Upper lobe of right lung (tissue), 1 donor: ENCODE measurements around the gene CYP4F2. TPM values are rescaled to one million over a fixed set of nuclear protein-coding genes. Genes with fewer than 3 reads are reported as not detected.
A peak's percentile ranks its signal among the peaks of the same experiment; 100 is the strongest.
"Not testable (repeated sequence)": the region's sequence is repeated elsewhere in the genome, so short reads cannot be mapped to it uniquely, and the experiment has no call there.

Experiments used
- ATAC-seq: fragments of 200-7000 bp; cut with Tn5 transposase; one replicate; pipeline ENCODE4 v1.9.1; 2020; ENCODE audit warnings: mild to moderate bottlenecking, moderate library complexity
- DNase-seq: peaks from one replicate; pipeline ENCODE4 v3.0.0-alpha.2; 2020
- H3K27ac ChIP-seq: fragments of 200-600 bp; one replicate; pipeline ENCODE4 v1.8.0; 2022
- H3K27me3 ChIP-seq: fragments of 200-600 bp; one replicate; pipeline ENCODE4 v1.8.0; 2022; ENCODE audit warnings: mild to moderate bottlenecking
- H3K36me3 ChIP-seq: fragments of 200-600 bp; one replicate; pipeline ENCODE4 v1.8.0; 2022
- H3K4me1 ChIP-seq: fragments of 200-600 bp; one replicate; pipeline ENCODE4 v1.8.0; 2022
- H3K4me3 ChIP-seq: fragments of 200-600 bp; one replicate; pipeline ENCODE4 v1.8.0; 2022; ENCODE audit warnings: mild to moderate bottlenecking
- H3K9me3 ChIP-seq: fragments of 200-600 bp; one replicate; pipeline ENCODE4 v1.8.0; 2022
- intact Hi-C: fragments of 100-400 bp; cut with DNase I; formaldehyde crosslinking; loops from one replicate; pipeline ENCODE4 v1.11.0; 2022
- total RNA-seq: library from RNA; stranded (reverse); fragmentation: NEBNext Ultra II Directional; extraction: Animal tissue kit (Norgen Biotek cat#: 25700); gene quantifications from one replicate; pipeline ENCODE4 v1.2.1, GENCODE V29; 2021
- TF ChIP-seq, protein P1 (sequence below): fragments of 200-600 bp; IDR thresholded peaks from one replicate; pipeline ENCODE4 v1.8.0; 2022; ENCODE audit warnings: antibody characterized with exemption
- donor health status: DM: no; HTN: yes; CAD: no; lungs with severe emphysema.

Gene CYP4F2
- total RNA-seq, 1 donor from 2014 or later, result not detected

DNA sequence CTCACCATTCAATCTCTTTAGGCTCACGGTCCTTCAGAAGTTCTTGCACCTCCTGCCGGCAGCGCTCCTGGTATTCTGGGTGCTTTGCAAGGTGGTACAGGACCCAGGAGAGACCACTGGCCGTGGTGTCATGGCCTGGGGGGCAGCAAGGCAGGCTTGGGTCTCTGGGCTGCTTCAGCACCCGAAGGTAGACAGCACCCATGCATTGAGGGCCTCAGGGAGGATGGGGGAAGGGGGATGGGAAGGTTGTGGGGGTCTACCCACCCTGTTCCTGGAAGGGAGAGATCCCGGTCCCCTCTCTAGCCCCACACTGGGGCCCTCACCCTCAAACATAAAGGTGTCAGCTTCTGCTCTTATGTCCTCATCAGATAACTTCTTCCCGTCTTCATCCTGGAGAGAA is 12.0 kb downstream of the CYP4F2 start:
- intact Hi-C loops, result no loop called here
- no peaks in the 10 kb centered on the region for H3K4me1 ChIP-seq
- no peaks in the 10 kb centered on the region for H3K9me3 ChIP-seq
- peaks cover 1% of the 10 kb centered on the region for H3K27me3 ChIP-seq
- no peak overlapping the region for H3K4me3 ChIP-seq
- TF ChIP-seq, protein P1, sequence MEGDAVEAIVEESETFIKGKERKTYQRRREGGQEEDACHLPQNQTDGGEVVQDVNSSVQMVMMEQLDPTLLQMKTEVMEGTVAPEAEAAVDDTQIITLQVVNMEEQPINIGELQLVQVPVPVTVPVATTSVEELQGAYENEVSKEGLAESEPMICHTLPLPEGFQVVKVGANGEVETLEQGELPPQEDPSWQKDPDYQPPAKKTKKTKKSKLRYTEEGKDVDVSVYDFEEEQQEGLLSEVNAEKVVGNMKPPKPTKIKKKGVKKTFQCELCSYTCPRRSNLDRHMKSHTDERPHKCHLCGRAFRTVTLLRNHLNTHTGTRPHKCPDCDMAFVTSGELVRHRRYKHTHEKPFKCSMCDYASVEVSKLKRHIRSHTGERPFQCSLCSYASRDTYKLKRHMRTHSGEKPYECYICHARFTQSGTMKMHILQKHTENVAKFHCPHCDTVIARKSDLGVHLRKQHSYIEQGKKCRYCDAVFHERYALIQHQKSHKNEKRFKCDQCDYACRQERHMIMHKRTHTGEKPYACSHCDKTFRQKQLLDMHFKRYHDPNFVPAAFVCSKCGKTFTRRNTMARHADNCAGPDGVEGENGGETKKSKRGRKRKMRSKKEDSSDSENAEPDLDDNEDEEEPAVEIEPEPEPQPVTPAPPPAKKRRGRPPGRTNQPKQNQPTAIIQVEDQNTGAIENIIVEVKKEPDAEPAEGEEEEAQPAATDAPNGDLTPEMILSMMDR, result no peak
- ATAC-seq (no peak), DNase-seq (no peak)
- H3K36me3 ChIP-seq, result no peaks in the 10 kb centered on the region
- no peak overlapping the region for H3K27ac ChIP-seq

- H3K27ac ChIP-seq, result no peak overlapping the region
- TF ChIP-seq, protein P1, result no peak
- H3K9me3 ChIP-seq, result no peaks in the 10 kb centered on the region
- ATAC-seq, result no peak
- DNase-seq, result no peak
- intact Hi-C loops, result no loop called here
- H3K36me3 ChIP-seq, result no peaks in the 10 kb centered on the region
- no peaks in the 10 kb centered on the region for H3K4me1 ChIP-seq
- H3K4me3 ChIP-seq, result no peak overlapping the region
- peaks cover 9% of the 10 kb centered on the region for H3K27me3 ChIP-seq
Measured at GRCh38 chr19:15885167-15885566, 12.7 kb downstream of the CYP4F2 start.

DNA sequence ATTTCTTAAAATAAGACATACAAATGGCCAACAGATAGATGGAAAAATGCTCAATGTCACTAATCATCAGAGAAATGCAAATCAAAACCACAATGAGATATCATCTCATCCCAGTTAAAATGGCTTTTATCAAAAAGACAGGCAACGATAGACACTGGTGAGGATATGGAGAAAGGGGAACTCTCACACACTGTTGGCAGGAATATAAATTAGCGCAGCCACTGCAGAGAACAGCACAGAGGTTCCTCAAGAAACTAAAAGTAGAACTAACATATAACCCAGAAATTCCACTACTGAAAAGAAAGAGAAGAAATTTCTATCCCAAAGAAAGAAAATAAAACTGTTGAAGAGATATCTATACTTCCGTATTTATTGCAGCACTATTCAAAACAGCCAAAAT is 14.5 kb downstream of the CYP4F2 start:
- H3K27ac ChIP-seq, H3K9me3 ChIP-seq, intact Hi-C loops, H3K4me1 ChIP-seq, ATAC-seq, DNase-seq, H3K36me3 ChIP-seq, H3K4me3 ChIP-seq: not testable (repeated sequence)
- H3K27me3 ChIP-seq, result peaks cover 20% of the 10 kb centered on the region

- no peak overlapping the region for H3K4me3 ChIP-seq
- H3K4me1 ChIP-seq, result no peaks in the 10 kb centered on the region
- DNase-seq (no peak), ATAC-seq (no peak)
- no peaks in the 10 kb centered on the region for H3K36me3 ChIP-seq
- peaks cover 16% of the 10 kb centered on the region for H3K27me3 ChIP-seq
- H3K9me3 ChIP-seq, result no peaks in the 10 kb centered on the region
- H3K27ac ChIP-seq, result no peak overlapping the region
- TF ChIP-seq, protein P1, result no peak
- intact Hi-C loops, result no loop called here
Measured at GRCh38 chr19:15874821-15875474, 22.9 kb downstream of the CYP4F2 start.

DNA sequence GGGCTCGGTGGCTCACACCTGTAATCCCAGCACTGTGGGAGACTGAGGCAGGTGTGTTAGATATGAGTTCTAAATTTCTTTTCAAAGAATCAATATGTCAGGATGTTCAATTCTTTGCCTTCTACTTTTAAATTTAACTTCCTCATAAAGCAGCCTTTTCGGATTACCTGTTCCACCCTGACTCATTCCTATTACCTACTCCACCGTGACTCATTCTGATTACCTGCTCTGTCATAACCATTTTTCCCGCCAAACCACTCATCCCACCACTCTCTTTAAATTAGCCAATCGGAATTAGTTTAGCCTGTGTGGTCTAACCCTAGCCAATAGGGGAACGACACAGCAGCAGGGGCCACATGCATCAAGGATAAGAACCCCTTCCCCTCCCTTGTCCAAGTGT is 24.1 kb downstream of the CYP4F2 start:
- intact Hi-C loops, result not testable (repeated sequence)

DNA sequence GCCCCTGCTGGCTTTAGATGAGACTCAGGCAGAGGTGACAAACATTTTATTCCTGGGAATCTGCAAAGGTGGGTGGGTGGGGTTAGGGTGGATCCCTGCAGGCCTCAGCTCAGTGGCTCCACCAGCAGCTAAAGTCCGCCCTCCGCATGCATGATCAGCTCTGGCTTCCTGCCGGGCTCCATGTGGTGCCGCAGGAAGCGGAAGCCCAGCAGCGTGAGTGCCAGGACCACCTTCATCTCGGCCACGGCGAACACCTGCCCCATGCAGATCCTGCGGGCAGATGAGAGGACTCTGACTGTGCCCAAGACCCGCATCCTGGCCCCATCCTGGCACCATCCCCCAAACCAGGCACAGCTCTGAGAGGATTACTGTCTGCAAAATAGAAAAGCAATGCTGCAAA is 26.3 kb downstream of the CYP4F2 start:
- peaks cover 5% of the 10 kb centered on the region for H3K27me3 ChIP-seq
- H3K36me3 ChIP-seq, result no peaks in the 10 kb centered on the region
- H3K27ac ChIP-seq, result no peak overlapping the region
- H3K4me1 ChIP-seq, result no peaks in the 10 kb centered on the region
- no peaks in the 10 kb centered on the region for H3K9me3 ChIP-seq
- H3K4me3 ChIP-seq, result no peak overlapping the region
- peak; percentile 25 for ATAC-seq
- intact Hi-C loops, result no loop called here
- no peak for DNase-seq
- TF ChIP-seq, protein P1, result no peak

More for the DNA sequence above, 24.1 kb downstream of the CYP4F2 start:
- ATAC-seq, H3K27me3 ChIP-seq, H3K9me3 ChIP-seq, H3K27ac ChIP-seq, DNase-seq, H3K4me3 ChIP-seq, H3K36me3 ChIP-seq, H3K4me1 ChIP-seq: not testable (repeated sequence)

DNA sequence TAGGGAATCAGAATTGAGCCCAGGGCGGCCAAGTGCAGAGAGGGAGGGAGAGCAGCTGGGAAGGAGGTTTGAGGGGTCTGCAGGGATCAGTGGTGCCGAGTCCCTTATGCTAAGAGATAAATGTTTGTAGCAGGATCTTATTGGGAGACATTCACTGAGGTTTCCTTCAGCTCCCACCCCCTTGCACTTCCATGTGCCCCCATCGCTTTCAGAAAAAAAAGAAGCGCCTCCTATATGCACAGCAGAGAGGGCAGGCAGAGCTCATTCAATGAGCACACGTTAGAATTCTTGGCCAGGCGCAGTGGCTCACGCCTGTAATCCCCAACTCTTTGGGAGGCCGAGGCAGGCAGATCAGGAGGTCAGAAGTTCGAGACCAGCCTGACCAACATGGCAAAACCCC is 28.0 kb downstream of the CYP4F2 start:
- DNase-seq (no peak), ATAC-seq (no peak)
- Histone ChIP-seq H3K4me1 (no peaks in the 10 kb centered on the region), H3K9me3 (no peaks in the 10 kb centered on the region), H3K27ac (no peak overlapping the region), H3K36me3 (no peaks in the 10 kb centered on the region), H3K4me3 (no peak overlapping the region), H3K27me3 (peaks cover 5% of the 10 kb centered on the region)
- intact Hi-C loops, result loop anchor here (10.0 kb wide), 1 partner anchor 235 kb away; no protein-coding TSS in a partner anchor
- TF ChIP-seq, protein P1, result no peak
